NT2/D1 (cell line): ENCODE measurements around the gene PIK3R6.

Experiments used
- SUZ12 ChIP-seq: IDR thresholded peaks from 2 replicates; pipeline ENCODE4 v1.6.1; 2011; ENCODE audit not compliant: insufficient read length, insufficient read depth; ENCODE audit errors: extremely low read depth
- YY1 ChIP-seq: IDR thresholded peaks from 2 replicates; pipeline ENCODE4 v1.6.1; 2011; ENCODE audit not compliant: insufficient read length, insufficient read depth
- ZNF274 ChIP-seq: IDR thresholded peaks from 2 replicates; pipeline ENCODE4 v1.6.1; 2011; ENCODE audit warnings: mild to moderate bottlenecking, low read depth, low read length

DNA sequence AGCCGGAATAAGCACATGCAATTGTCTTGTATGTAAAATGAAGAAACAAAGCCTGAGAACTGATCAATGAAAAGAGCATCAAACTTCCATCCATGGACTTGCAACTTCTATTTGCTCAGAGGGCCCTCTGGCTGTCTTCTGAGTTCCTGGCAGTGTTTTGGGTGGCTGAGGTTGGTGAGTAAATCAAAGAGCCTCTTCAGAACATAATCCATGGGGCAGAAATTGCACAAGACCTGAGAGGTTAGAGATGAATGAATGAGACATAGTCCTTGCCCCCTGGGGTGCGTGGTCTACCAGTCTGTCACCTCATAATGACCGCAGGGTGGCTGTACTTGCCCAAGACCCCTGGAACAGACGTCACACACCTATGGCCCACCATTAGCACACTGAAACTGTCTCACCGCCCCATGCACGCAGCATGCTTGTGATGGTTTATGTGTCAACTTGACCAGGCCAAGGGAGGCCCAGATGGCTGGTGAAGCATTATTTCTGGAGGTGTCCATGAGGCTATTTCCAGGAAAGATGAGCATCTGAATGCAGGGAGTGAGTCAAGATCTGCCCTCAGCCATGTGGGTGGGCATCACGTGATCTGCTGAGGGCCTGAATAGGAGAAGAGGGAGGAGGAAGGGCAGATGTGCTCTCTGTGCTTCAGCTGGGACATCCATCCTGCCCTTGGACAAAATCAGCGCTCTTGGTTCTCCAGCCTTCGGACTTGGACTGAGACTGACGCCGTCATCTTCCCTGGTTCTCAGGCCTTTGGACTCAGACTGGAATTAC lies 8.3 kb downstream of the PIK3R6 start:
- TF ChIP-seq YY1 (no peak), SUZ12 (no peak), ZNF274 (no peak)
